Neural cell (in vitro differentiated cells): ENCODE data around the gene PROKR2. TPM values are rescaled to one million over a fixed set of nuclear protein-coding genes. Genes with fewer than 3 reads are reported as not detected.

ENCODE experiments used
- H2AFZ ChIP-seq: fragments of 200-600, 300-800 bp; sonication (generic), shearing (Covaris generic); 2 replicates; pipeline ENCODE4 v1.6.0; 2014; ENCODE audit warnings: low read depth, mild to moderate bottlenecking, antibody characterized with exemption, low read length, moderate library complexity
- H3F3A ChIP-seq: fragments of 200-600 bp; shearing (Covaris generic); 2 replicates; pipeline ENCODE4 v1.6.1; 2016; ENCODE audit warnings: mild to moderate bottlenecking, moderate library complexity, mixed read lengths, antibody characterized with exemption, low read length; ENCODE audit not compliant: insufficient read depth, poor library complexity, severe bottlenecking
- H3K27ac ChIP-seq: fragments of 200-600, 300-800 bp; sonication (generic), shearing (Covaris generic); 2 replicates; pipeline ENCODE4 v1.5.1; 2014; ENCODE audit warnings: mild to moderate bottlenecking, low read length, moderate library complexity
- H3K27me3 ChIP-seq: fragments of 300-800, 200-600 bp; sonication (generic), shearing (Covaris generic); 2 replicates; pipeline ENCODE4 v1.6.0; 2014; ENCODE audit warnings: mild to moderate bottlenecking, low read depth, low read length, moderate library complexity; ENCODE audit not compliant: insufficient read depth
- H3K36me3 ChIP-seq: fragments of 300-800, 200-600 bp; sonication (generic), shearing (Covaris generic); 2 replicates; pipeline ENCODE4 v1.5.1; 2014; ENCODE audit warnings: mild to moderate bottlenecking, antibody characterized with exemption, low read length, moderate library complexity; ENCODE audit not compliant: insufficient read depth
- H3K4me2 ChIP-seq: fragments of 300-800, 200-600 bp; sonication (generic), shearing (Covaris generic); 2 replicates; pipeline ENCODE4 v1.6.0; 2014; ENCODE audit warnings: mild to moderate bottlenecking, low read length
- H3K4me3 ChIP-seq: fragments of 300-800, 200-600 bp; sonication (generic), shearing (Covaris generic); 2 replicates; pipeline ENCODE4 v1.5.1; 2014; ENCODE audit warnings: mild to moderate bottlenecking, low read length, moderate library complexity
- H3K79me2 ChIP-seq: fragments of 200-600 bp; shearing (Covaris generic); replicated peaks from 2 replicates; pipeline ENCODE4 v1.6.0; 2014; ENCODE audit warnings: mild to moderate bottlenecking, low read length, moderate library complexity; ENCODE audit not compliant: insufficient read depth
- H3K9ac ChIP-seq: fragments of 300-800, 200-600 bp; sonication (generic), shearing (Covaris generic); 2 replicates; pipeline ENCODE4 v1.6.1; 2016; ENCODE audit warnings: mild to moderate bottlenecking, low read length, mixed read lengths
- H3K9me2 ChIP-seq: fragments of 200-600 bp; shearing (Covaris generic); 2 replicates; pipeline ENCODE4 v1.6.1; 2016; ENCODE audit warnings: mild to moderate bottlenecking, low read length, mixed read lengths; ENCODE audit not compliant: insufficient read depth
- H3K9me3 ChIP-seq: fragments of 200-600, 300-800 bp; sonication (generic), shearing (Covaris generic); 2 replicates; pipeline ENCODE4 v1.6.1; 2016; ENCODE audit warnings: mild to moderate bottlenecking, mixed run types, low read length, moderate library complexity, mixed read lengths
- H4K20me1 ChIP-seq: fragments of 200-600 bp; shearing (Covaris generic); 2 replicates; pipeline ENCODE4 v1.6.1; 2016; ENCODE audit warnings: mild to moderate bottlenecking, mixed run types; ENCODE audit not compliant: insufficient read depth
- CTCF ChIP-seq: fragments of 450-650 bp; IDR thresholded peaks from 2 replicates; pipeline ENCODE4 v1.5.1; 2014; ENCODE audit warnings: antibody characterized with exemption, mild to moderate bottlenecking, moderate library complexity; ENCODE audit not compliant: poor library complexity, severe bottlenecking
- EP300 ChIP-seq: fragments of 450-650 bp; conservative IDR thresholded peaks from 2 replicates; pipeline ENCODE4 v1.6.1; 2014; ENCODE audit warnings: antibody characterized with exemption, mild to moderate bottlenecking, moderate library complexity; ENCODE audit not compliant: poor library complexity, severe bottlenecking
- EZH2 ChIP-seq: fragments of 200-600, 300-800 bp; shearing (Covaris generic), sonication (generic); IDR thresholded peaks from 2 replicates; pipeline ENCODE4 v1.6.1; 2014; ENCODE audit warnings: antibody characterized with exemption, low read length, borderline replicate concordance, mild to moderate bottlenecking; ENCODE audit not compliant: insufficient read depth, poor library complexity, severe bottlenecking
- MXI1 ChIP-seq: fragments of 450-650 bp; conservative IDR thresholded peaks from 2 replicates; pipeline ENCODE4 v1.6.1; 2014; ENCODE audit warnings: antibody characterized with exemption, mild to moderate bottlenecking; ENCODE audit not compliant: poor library complexity, severe bottlenecking
- POLR2AphosphoS5 ChIP-seq: IDR thresholded peaks from 2 replicates; pipeline ENCODE4 v1.6.1; 2012
- RAD21 ChIP-seq: fragments of 450-650 bp; conservative IDR thresholded peaks from 2 replicates; pipeline ENCODE4 v1.6.1; 2014; ENCODE audit warnings: antibody characterized with exemption, mild to moderate bottlenecking, moderate library complexity
- SMC3 ChIP-seq: fragments of 450-650 bp; conservative IDR thresholded peaks from 2 replicates; pipeline ENCODE4 v1.6.1; 2014; ENCODE audit warnings: antibody characterized with exemption, mild to moderate bottlenecking, moderate library complexity; ENCODE audit not compliant: poor library complexity
- TAF1 ChIP-seq: IDR thresholded peaks from 2 replicates; pipeline ENCODE4 v1.6.1; 2012; ENCODE audit warnings: low read depth
- polyA plus RNA-seq: library from polyadenylated mRNA; depleted of rRNA; stranded (reverse); fragments of >200 nt; gene quantifications from 2 replicates; pipeline ENCODE4 v1.2.3, GENCODE V29; 2014
- TF ChIP-seq, protein P1 (sequence below): IDR thresholded peaks from 2 replicates; pipeline ENCODE4 v1.6.1; 2012; ENCODE audit warnings: borderline replicate concordance

Gene PROKR2
- polyA plus RNA-seq, 1 donor from 2014 or later = not detected

DNA sequence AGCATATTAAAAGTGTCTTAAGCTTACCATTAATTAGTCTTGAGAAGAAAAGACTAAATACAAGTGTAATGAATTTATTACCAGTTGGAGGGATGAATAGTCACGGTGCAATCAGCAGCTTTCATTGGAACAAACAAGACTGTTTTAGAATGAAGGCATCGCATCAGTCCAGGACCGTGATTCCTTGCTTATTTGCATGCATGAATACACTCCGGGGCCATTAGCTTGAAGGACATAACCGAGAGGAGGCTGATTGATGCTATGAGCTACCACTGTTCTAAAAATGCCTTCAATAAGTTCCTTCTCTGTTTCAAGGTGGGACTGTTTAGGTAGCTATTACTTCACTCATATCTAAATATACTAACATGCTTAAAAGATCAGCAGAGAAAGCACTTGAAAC is 17.9 kb downstream of the PROKR2 start:
- Histone ChIP-seq H3K27me3 (no peaks in the 10 kb centered on the region), H3K4me3 (no peak overlapping the region), H3K9me3 (no peaks in the 10 kb centered on the region), H3K36me3 (no peaks in the 10 kb centered on the region), H3K9me2 (no peaks in the 10 kb centered on the region), H4K20me1 (no peaks in the 10 kb centered on the region), H3K4me2 (no peak overlapping the region), H3K9ac (no peak overlapping the region), H3F3A (no peaks in the 10 kb centered on the region), H2AFZ (no peak overlapping the region), H3K27ac (no peak overlapping the region), H3K79me2 (no peaks in the 10 kb centered on the region)
- TF ChIP-seq CTCF (no peak), SMC3 (no peak), POLR2AphosphoS5 (no peak), EZH2 (no peak), TAF1 (no peak), RAD21 (no peak), MXI1 (no peak), EP300 (no peak)
- TF ChIP-seq, protein P1, sequence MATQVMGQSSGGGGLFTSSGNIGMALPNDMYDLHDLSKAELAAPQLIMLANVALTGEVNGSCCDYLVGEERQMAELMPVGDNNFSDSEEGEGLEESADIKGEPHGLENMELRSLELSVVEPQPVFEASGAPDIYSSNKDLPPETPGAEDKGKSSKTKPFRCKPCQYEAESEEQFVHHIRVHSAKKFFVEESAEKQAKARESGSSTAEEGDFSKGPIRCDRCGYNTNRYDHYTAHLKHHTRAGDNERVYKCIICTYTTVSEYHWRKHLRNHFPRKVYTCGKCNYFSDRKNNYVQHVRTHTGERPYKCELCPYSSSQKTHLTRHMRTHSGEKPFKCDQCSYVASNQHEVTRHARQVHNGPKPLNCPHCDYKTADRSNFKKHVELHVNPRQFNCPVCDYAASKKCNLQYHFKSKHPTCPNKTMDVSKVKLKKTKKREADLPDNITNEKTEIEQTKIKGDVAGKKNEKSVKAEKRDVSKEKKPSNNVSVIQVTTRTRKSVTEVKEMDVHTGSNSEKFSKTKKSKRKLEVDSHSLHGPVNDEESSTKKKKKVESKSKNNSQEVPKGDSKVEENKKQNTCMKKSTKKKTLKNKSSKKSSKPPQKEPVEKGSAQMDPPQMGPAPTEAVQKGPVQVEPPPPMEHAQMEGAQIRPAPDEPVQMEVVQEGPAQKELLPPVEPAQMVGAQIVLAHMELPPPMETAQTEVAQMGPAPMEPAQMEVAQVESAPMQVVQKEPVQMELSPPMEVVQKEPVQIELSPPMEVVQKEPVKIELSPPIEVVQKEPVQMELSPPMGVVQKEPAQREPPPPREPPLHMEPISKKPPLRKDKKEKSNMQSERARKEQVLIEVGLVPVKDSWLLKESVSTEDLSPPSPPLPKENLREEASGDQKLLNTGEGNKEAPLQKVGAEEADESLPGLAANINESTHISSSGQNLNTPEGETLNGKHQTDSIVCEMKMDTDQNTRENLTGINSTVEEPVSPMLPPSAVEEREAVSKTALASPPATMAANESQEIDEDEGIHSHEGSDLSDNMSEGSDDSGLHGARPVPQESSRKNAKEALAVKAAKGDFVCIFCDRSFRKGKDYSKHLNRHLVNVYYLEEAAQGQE = no peak

- no peaks in the 10 kb centered on the region for H3K79me2 ChIP-seq
- H2AFZ ChIP-seq = no peak overlapping the region
- no peak overlapping the region for H3K27ac ChIP-seq
- H3K4me2 ChIP-seq = no peak overlapping the region
- no peak overlapping the region for H3K9ac ChIP-seq
- H3K4me3 ChIP-seq = no peak overlapping the region
- TF ChIP-seq POLR2AphosphoS5 (no peak), EZH2 (no peak), CTCF (no peak), TAF1 (no peak), MXI1 (no peak), SMC3 (no peak), RAD21 (no peak)
- TF ChIP-seq, protein P1 = no peak
- H3K36me3 ChIP-seq = no peaks in the 10 kb centered on the region
- H3K27me3 ChIP-seq = no peaks in the 10 kb centered on the region
- H3K9me2 ChIP-seq = no peaks in the 10 kb centered on the region
- no peaks in the 10 kb centered on the region for H3K9me3 ChIP-seq
- H4K20me1 ChIP-seq = no peaks in the 10 kb centered on the region
- H3F3A ChIP-seq = no peaks in the 10 kb centered on the region
Observed at GRCh38 chr20:5297280-5298004, 19.3 kb downstream of the PROKR2 start.
